GM12878 (cell line): ENCODE results near the gene ARFGAP3. TPM values are rescaled to one million over a fixed set of nuclear protein-coding genes. Genes with fewer than 3 reads are reported as not detected.

Experiments used
- MTA2 ChIP-seq: fragments of 450-650 bp; IDR thresholded peaks from 2 replicates; pipeline ENCODE4 v1.6.1; 2016; ENCODE audit warnings: low read depth, mild to moderate bottlenecking, moderate library complexity
- RBBP5 ChIP-seq: fragments of 200-600 bp; sonication (generic); conservative IDR thresholded peaks from 2 replicates; pipeline ENCODE4 v1.6.1; 2016
- SMARCA5 ChIP-seq: fragments of 450-650 bp; IDR thresholded peaks from 2 replicates; pipeline ENCODE4 v1.6.1; 2017; ENCODE audit warnings: mild to moderate bottlenecking
- polyA plus RNA-seq, 11 experiments: library from polyadenylated mRNA; depleted of rRNA in 4 of 11; unstranded in 6 of 11; stranded (reverse) in 5 of 11; fragments of >200 nt; fragmentation: Nextera tagmentation in 4 of 11; fragmentation: Illumina TruSeq in 1 of 11; extraction: Ambion mirVana in 4 of 11; extraction: Trizol in 1 of 11; gene quantifications; 1 replicate in 1 of 11; 2 replicates in 10 of 11; pipeline versions ENCODE4 v1.2.1 to v1.2.3, GENCODE V29; 2011 to 2016; ENCODE audit warnings: inconsistent platforms in 2 of 11, missing spikeins in 2 of 11, low read depth in 1 of 11
- total RNA-seq, 4 experiments: library from RNA; depleted of rRNA in 3 of 4; stranded (reverse); fragments of >200 nt in 3 of 4; fragmentation: Illumina TruSeq in 1 of 4; extraction: Trizol in 1 of 4; gene quantifications; 2 replicates each; pipeline versions ENCODE4 v1.2.1 to v1.2.3, GENCODE V29; 2013 to 2021
- TF ChIP-seq, protein P1 (sequence below): fragments of 450-650 bp; IDR thresholded peaks from 2 replicates; pipeline ENCODE4 v1.6.1; 2017; ENCODE audit warnings: mild to moderate bottlenecking, moderate library complexity
- TF ChIP-seq, protein P2 (sequence below): fragments of 450-650 bp; IDR thresholded peaks from 2 replicates; pipeline ENCODE4 v1.6.1; 2017; ENCODE audit warnings: borderline replicate concordance
- TF ChIP-seq, protein P3 (sequence below): fragments of 450-650 bp; conservative IDR thresholded peaks from 2 replicates; pipeline ENCODE4 v1.6.1; 2017; ENCODE audit warnings: mild to moderate bottlenecking, moderate library complexity

Gene ARFGAP3
- total and polyA plus RNA-seq, 10 of the 15 experiments (the other 5 are each of a cell fraction or from before 2014, with no cell fraction given): 29.7 to 50.8 (median 39.5) TPM

DNA sequence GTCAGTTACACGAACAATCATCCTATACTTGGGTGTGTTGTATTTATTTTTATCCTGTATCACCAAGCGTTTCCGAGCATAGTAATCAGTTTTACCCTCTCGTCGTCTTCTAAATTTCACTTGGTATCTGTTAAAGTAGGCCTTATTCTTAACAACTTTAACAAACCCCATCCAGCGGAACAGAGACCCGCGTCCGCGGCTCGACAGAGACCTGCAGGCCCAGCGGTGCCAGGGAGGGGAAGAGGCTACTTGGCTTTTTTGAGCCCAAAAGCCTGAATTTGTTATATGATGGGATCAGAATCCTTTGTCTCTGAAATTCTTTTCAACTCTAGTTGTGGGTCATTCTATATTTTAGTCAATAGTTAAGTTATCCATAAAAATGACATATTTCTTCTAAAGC, 79.9 kb downstream of the ARFGAP3 start (continued):
- TF ChIP-seq, protein P1, sequence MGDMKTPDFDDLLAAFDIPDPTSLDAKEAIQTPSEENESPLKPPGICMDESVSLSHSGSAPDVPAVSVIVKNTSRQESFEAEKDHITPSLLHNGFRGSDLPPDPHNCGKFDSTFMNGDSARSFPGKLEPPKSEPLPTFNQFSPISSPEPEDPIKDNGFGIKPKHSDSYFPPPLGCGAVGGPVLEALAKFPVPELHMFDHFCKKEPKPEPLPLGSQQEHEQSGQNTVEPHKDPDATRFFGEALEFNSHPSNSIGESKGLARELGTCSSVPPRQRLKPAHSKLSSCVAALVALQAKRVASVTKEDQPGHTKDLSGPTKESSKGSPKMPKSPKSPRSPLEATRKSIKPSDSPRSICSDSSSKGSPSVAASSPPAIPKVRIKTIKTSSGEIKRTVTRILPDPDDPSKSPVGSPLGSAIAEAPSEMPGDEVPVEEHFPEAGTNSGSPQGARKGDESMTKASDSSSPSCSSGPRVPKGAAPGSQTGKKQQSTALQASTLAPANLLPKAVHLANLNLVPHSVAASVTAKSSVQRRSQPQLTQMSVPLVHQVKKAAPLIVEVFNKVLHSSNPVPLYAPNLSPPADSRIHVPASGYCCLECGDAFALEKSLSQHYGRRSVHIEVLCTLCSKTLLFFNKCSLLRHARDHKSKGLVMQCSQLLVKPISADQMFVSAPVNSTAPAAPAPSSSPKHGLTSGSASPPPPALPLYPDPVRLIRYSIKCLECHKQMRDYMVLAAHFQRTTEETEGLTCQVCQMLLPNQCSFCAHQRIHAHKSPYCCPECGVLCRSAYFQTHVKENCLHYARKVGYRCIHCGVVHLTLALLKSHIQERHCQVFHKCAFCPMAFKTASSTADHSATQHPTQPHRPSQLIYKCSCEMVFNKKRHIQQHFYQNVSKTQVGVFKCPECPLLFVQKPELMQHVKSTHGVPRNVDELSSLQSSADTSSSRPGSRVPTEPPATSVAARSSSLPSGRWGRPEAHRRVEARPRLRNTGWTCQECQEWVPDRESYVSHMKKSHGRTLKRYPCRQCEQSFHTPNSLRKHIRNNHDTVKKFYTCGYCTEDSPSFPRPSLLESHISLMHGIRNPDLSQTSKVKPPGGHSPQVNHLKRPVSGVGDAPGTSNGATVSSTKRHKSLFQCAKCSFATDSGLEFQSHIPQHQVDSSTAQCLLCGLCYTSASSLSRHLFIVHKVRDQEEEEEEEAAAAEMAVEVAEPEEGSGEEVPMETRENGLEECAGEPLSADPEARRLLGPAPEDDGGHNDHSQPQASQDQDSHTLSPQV: no peak
- TF ChIP-seq RBBP5: no peak
- TF ChIP-seq MTA2: no peak
- TF ChIP-seq, protein P2, sequence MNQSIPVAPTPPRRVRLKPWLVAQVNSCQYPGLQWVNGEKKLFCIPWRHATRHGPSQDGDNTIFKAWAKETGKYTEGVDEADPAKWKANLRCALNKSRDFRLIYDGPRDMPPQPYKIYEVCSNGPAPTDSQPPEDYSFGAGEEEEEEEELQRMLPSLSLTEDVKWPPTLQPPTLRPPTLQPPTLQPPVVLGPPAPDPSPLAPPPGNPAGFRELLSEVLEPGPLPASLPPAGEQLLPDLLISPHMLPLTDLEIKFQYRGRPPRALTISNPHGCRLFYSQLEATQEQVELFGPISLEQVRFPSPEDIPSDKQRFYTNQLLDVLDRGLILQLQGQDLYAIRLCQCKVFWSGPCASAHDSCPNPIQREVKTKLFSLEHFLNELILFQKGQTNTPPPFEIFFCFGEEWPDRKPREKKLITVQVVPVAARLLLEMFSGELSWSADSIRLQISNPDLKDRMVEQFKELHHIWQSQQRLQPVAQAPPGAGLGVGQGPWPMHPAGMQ: no peak
- TF ChIP-seq, protein P3, sequence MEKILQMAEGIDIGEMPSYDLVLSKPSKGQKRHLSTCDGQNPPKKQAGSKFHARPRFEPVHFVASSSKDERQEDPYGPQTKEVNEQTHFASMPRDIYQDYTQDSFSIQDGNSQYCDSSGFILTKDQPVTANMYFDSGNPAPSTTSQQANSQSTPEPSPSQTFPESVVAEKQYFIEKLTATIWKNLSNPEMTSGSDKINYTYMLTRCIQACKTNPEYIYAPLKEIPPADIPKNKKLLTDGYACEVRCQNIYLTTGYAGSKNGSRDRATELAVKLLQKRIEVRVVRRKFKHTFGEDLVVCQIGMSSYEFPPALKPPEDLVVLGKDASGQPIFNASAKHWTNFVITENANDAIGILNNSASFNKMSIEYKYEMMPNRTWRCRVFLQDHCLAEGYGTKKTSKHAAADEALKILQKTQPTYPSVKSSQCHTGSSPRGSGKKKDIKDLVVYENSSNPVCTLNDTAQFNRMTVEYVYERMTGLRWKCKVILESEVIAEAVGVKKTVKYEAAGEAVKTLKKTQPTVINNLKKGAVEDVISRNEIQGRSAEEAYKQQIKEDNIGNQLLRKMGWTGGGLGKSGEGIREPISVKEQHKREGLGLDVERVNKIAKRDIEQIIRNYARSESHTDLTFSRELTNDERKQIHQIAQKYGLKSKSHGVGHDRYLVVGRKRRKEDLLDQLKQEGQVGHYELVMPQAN: no peak
- TF ChIP-seq SMARCA5: no peak
